H7 (cell line): ENCODE data around the gene KDM1B. TPM values are rescaled to one million over a fixed set of nuclear protein-coding genes. Genes with fewer than 3 reads are reported as not detected.

Source experiments
- DNase-seq: peaks from one replicate; pipeline ENCODE4 v3.0.0; 2012
- H3K27me3 ChIP-seq: 2 replicates; pipeline ENCODE4 v1.6.0; 2011; ENCODE audit warnings: mild to moderate bottlenecking, low read length; ENCODE audit not compliant: control insufficient read depth, insufficient read depth
- H3K36me3 ChIP-seq: replicated peaks from 2 replicates; pipeline ENCODE4 v1.5.1; 2011; ENCODE audit warnings: low read length; ENCODE audit not compliant: control insufficient read depth, insufficient read depth
- H3K4me3 ChIP-seq: 2 replicates; pipeline ENCODE4 v1.5.1; 2011; ENCODE audit warnings: low read depth, mild to moderate bottlenecking, control low read depth, low read length, moderate library complexity; ENCODE audit not compliant: insufficient read depth
- total RNA-seq: library from RNA; depleted of rRNA; stranded (reverse); fragments of >200 nt; shearing (Covaris generic); gene quantifications from 2 replicates; pipeline ENCODE4 v1.2.3, GENCODE V29; 2014

The KDM1B gene
- total RNA-seq, 1 experiment from 2014 or later, result 6.8 TPM

- no peak overlapping the region for H3K4me3 ChIP-seq
- peaks cover 18% of the 10 kb centered on the region for H3K36me3 ChIP-seq
- H3K27me3 ChIP-seq, result no peaks in the 10 kb centered on the region
- no peak for DNase-seq
Measured at GRCh38 chr6:18242062-18242851, 87.0 kb downstream of the KDM1B start.

DNA sequence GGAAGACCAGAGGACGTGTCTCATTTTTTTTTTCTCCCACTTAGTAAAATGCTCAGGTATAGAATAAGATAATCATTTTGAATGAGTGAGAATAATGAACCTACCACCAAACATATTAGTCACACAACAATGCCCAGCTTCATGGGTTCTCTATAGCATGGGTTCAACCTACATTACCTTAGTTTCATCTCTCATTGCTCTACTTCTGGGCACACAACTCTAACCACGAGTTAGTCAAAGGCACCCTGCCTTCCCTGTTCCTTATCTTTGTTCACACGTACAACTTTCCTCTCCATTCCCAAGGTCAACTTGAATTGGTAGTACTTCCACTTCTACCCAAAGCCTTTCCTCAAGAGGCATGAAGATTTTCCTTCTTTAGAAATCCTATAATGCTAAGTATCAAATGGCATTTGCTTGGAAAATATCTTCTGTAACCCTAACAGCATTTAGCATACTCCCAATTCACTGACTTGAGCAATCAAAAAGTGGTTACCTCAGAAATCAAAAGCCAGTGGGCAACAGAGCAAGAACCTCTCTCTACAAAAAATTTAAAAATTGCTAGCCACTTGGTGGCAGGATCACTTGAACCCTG is 88.2 kb downstream of the KDM1B start:
- H3K4me3 ChIP-seq, result no peak overlapping the region
- DNase-seq, result no peak
- peaks cover 20% of the 10 kb centered on the region for H3K36me3 ChIP-seq
- no peaks in the 10 kb centered on the region for H3K27me3 ChIP-seq

DNA sequence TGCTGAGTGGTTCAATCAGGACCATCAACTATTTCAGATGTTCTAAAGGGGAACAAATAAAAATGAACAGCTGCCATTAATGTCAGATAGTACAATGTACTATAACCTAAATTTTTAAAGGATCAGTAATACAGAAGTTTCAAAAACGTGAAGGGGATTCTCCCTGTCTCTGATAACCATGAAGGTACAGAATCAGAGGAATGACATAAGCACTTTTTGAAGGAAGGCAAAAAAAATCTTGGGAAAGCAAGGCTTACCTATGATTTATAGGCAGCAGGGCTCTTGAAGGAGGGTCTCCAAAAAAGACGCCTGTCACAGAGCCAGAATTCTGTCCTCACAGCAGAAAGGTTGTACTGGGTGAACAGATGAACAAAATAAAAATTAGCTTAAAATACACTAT is 89.0 kb downstream of the KDM1B start:
- DNase-seq, result no peak
- Histone ChIP-seq H3K27me3 (no peaks in the 10 kb centered on the region), H3K4me3 (no peak overlapping the region), H3K36me3 (peaks cover 23% of the 10 kb centered on the region)

GRCh38 chr6:18245079-18245478 is 89.9 kb downstream of the KDM1B start:
- Histone ChIP-seq H3K4me3 (no peak overlapping the region), H3K36me3 (peaks cover 24% of the 10 kb centered on the region)

GRCh38 chr6:18245642-18246041 is 90.4 kb downstream of the KDM1B start:
- H3K36me3 ChIP-seq, result peaks cover 24% of the 10 kb centered on the region
- no peaks in the 10 kb centered on the region for H3K27me3 ChIP-seq
- H3K4me3 ChIP-seq, result no peak overlapping the region
- no peak for DNase-seq

More at GRCh38 chr6:18245079-18245478, 89.9 kb downstream of the KDM1B start:
- H3K27me3 ChIP-seq, result no peaks in the 10 kb centered on the region
- no peak for DNase-seq

DNA sequence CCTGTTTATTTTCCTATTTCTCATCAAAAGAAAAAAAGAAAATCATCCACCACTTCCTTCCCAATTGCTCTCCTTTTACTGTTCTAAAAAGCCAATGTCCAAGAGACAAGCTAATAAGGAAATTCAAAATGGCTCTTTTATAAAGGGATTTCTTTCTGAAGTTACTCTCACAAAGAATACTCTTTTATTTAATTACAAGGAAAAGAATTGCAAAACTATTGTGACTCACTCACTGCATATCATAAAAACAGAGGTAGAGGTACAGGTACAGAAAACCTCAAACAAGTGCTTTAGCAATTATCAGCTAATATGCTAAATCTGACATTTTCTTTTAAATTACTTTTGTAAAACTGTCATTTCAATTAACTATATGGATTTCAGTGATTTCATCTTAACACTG is 91.0 kb downstream of the KDM1B start:
- H3K36me3 ChIP-seq, result peaks cover 25% of the 10 kb centered on the region
- H3K4me3 ChIP-seq, result no peak overlapping the region
- H3K27me3 ChIP-seq, result no peaks in the 10 kb centered on the region
- DNase-seq, result no peak

- Histone ChIP-seq H3K4me3 (no peak overlapping the region), H3K27me3 (no peaks in the 10 kb centered on the region), H3K36me3 (peaks cover 27% of the 10 kb centered on the region)
- no peak for DNase-seq
Measured at GRCh38 chr6:18247002-18247401, 91.8 kb downstream of the KDM1B start.

GRCh38 chr6:18248698-18249097 is 93.5 kb downstream of the KDM1B start:
- Histone ChIP-seq H3K36me3 (peaks cover 15% of the 10 kb centered on the region), H3K27me3 (no peaks in the 10 kb centered on the region), H3K4me3 (no peak overlapping the region)
- DNase-seq, result no peak

DNA sequence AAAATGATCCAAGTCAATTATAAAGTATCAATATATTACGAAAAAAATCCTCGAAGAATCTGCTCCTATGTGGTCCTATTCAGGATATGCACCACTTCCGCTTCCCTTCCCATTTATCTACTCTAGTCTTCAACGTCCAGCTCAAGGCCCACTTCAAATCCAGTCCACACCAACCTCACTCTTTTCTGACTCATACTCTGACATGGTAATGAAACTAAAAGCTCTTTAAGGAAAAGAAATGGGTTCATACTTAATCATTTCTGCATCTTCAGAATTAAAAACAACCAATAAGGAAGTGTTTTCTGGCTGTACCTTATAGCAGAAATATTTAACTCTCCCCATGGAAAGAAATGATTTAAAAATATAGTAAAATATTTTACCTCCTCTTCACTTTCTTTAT is 94.0 kb downstream of the KDM1B start:
- Histone ChIP-seq H3K27me3 (no peaks in the 10 kb centered on the region), H3K4me3 (no peak overlapping the region), H3K36me3 (peaks cover 17% of the 10 kb centered on the region)
- no peak for DNase-seq

GRCh38 chr6:18253635-18254034 is 98.4 kb downstream of the KDM1B start:
- DNase-seq, result no peak
- no peaks in the 10 kb centered on the region for H3K27me3 ChIP-seq
- peaks cover 31% of the 10 kb centered on the region for H3K36me3 ChIP-seq
- H3K4me3 ChIP-seq, result no peak overlapping the region

- Histone ChIP-seq H3K4me3 (no peak overlapping the region), H3K36me3 (peaks cover 25% of the 10 kb centered on the region), H3K27me3 (no peaks in the 10 kb centered on the region)
- no peak for DNase-seq
Measured at GRCh38 chr6:18254793-18255192, 99.6 kb downstream of the KDM1B start.

DNA sequence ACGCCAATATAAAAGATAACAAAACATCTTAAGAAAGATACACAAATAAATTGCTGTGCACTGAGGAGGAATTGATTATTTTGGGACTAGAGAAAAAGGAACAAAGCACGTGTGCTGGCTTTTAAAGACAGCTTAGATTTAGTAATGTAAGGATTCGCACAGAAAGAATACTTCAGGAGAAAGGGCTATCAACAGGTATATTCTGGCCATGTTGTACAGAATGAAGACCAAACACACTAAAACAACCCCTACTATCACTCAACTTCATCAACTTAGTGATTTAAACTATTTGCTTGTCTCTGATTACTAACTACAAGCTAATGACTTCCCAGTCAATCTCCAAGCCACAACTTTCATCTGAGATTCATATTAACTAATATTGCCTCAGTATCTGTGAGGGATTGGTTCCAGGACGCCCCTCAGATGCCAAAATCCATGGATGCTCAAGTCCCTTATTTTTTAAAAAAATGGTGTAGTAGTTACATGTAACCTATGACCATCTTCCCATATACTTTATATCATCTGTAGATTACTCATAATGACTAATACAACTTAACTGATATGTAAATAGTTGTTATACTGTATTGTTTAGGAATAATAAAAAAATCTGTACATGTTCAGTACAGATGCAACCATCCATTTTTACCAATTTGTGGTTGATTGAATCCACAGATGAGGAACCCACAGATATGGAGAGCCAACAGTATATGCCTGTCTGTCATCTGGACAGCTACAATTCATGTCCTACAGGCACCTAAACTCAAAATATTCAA is 104.6 kb downstream of the KDM1B start:
- H3K36me3 ChIP-seq, result peaks cover 17% of the 10 kb centered on the region
- no peaks in the 10 kb centered on the region for H3K27me3 ChIP-seq
- no peak for DNase-seq
- no peak overlapping the region for H3K4me3 ChIP-seq

DNA sequence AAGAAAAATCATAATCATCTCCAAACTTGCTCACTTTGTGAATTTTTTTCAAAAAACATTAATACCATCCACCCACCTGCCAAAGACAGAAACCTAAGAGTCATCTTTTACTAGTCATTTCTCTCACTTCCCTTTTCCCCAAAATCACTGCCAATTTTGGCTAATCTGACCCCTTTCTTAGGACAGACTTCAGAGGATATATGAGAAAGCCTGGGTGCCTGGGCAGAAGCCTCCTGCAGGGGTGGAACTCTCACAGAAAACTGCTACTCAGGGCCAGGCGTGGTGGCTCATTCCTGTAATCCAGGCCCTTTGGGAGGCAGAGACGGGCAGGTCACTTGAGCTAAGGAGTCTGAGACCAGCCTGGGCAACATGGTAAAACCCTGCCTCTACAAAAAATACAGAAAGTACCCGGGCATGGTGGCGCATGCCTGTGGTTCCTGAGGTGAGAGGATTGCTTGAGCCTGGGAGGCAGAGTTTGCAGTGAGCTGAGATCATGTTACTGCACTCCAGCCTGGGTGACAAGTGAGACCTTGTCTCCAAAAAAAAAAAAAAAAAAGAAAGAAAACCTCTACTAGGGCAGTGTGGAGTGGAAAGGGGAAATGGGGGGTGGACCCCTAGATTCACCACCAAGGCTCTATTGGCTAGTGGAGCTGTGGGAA is 105.4 kb downstream of the KDM1B start:
- Histone ChIP-seq H3K36me3 (peaks cover 15% of the 10 kb centered on the region), H3K27me3 (no peaks in the 10 kb centered on the region; the same call in 1 of the 2 replicates), H3K4me3 (no peak overlapping the region)
- DNase-seq, result no peak

GRCh38 chr6:18261877-18262276 is 106.7 kb downstream of the KDM1B start:
- DNase-seq, result no peak
- Histone ChIP-seq H3K27me3 (no peaks in the 10 kb centered on the region; the same call in 1 of the 2 replicates), H3K4me3 (no peak overlapping the region), H3K36me3 (peaks cover 12% of the 10 kb centered on the region)
